Ascending aorta (tissue), 2 donors: ENCODE measurements around the gene NR2F1-AS1. TPM values are rescaled to one million over a fixed set of nuclear protein-coding genes. Genes with fewer than 3 reads are reported as not detected.
"Not testable (repeated sequence)": the region's sequence is repeated elsewhere in the genome, so short reads cannot be mapped to it uniquely, and the experiment has no call there.

Source experiments
- DNase-seq, 2 donors: peaks; one replicate each; pipeline ENCODE4 v3.0.0-alpha.2; 2019; ENCODE audit warnings: low spot score in 2 of 2
- H3K27ac ChIP-seq, 2 donors: fragments of 200-600 bp; sonication (generic); one replicate each; pipeline ENCODE4 v1.5.1; 2016 to 2017; ENCODE audit warnings: mild to moderate bottlenecking in 1 of 2
- H3K27me3 ChIP-seq: fragments of 200-600 bp; sonication (generic); one replicate; pipeline ENCODE4 v1.5.1; 2017
- H3K36me3 ChIP-seq, 2 donors: fragments of 200-600 bp; sonication (generic); one replicate each; pipeline ENCODE4 v1.5.1; 2016
- H3K4me1 ChIP-seq, 2 donors: fragments of 200-600 bp; sonication (generic); one replicate each; pipeline ENCODE4 v1.5.1; 2016 to 2017; ENCODE audit warnings: mild to moderate bottlenecking in 1 of 2
- H3K4me3 ChIP-seq, 2 donors: fragments of 200-600 bp; sonication (generic); one replicate each; pipeline ENCODE4 v1.5.1; 2016 to 2017; ENCODE audit warnings: mild to moderate bottlenecking in 1 of 2
- H3K9me3 ChIP-seq, 2 donors: fragments of 200-600 bp; sonication (generic); one replicate each; pipeline ENCODE4 v1.5.1; 2016
- intact Hi-C: fragments of 100-400 bp; cut with DNase I; formaldehyde crosslinking; loops from one replicate; pipeline ENCODE4 v1.15.1; 2023
- total RNA-seq: library from RNA; depleted of rRNA; stranded (reverse); fragments of >200 nt; gene quantifications from one replicate; pipeline ENCODE4 v1.1.0, GENCODE V29; 2016
- TF ChIP-seq, protein P1 (sequence below), 3 experiments: fragments of 200-600 bp in 2 of 3; fragments of 450-650 bp in 1 of 3; sonication (generic) in 2 of 3; IDR thresholded peaks; one replicate each; pipeline ENCODE4 v1.5.1; 2016 to 2019; ENCODE audit warnings: antibody characterized with exemption in 3 of 3, mild to moderate bottlenecking in 1 of 3, moderate library complexity in 1 of 3

Gene NR2F1-AS1
- total RNA-seq, 1 donor from 2014 or later = 0.85 TPM

DNA sequence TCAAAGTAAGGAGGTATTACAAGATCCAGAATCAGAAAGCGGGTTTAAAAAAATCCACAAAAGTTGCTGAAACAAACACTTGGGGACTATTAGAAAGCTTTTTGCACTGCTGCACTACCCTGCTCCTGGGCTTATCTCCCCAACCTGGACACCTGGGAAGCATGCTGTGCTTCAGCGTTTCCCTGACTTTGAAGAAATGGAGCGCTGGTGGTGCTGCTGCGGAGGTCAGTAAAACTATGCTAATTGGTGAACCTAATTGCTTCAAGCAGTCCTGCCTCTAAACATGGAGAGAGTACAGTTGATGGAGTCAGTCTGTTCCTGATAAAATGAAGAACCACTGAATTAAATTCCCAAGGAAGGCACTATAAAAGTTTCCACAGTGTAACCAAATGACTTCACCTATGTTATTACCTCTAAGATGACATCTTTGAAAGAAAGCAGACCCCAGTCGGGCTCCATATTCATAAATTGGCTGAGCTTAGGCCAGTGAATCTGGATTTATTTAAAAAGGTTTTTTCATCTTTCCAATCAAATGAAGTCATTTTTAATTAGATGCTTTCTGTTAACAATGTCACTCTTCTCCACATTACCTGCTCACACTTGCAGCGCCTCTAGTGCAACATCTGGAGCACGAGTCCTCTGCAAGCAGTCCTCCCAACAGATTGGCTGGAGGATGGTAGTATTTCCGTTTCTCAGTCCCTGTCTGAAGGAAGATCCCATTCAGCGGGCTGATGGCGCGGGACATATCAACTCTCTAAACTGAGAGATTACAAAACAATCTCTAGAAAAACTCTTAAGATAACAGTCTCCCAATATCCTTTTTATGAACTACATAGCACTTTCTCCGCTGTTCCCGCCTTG, 11.5 kb downstream of the NR2F1-AS1 start:
- intact Hi-C loops = no loop called here
- no peak overlapping the region for H3K4me3 ChIP-seq
- no peaks in the 10 kb centered on the region for H3K36me3 ChIP-seq
- TF ChIP-seq, protein P1, sequence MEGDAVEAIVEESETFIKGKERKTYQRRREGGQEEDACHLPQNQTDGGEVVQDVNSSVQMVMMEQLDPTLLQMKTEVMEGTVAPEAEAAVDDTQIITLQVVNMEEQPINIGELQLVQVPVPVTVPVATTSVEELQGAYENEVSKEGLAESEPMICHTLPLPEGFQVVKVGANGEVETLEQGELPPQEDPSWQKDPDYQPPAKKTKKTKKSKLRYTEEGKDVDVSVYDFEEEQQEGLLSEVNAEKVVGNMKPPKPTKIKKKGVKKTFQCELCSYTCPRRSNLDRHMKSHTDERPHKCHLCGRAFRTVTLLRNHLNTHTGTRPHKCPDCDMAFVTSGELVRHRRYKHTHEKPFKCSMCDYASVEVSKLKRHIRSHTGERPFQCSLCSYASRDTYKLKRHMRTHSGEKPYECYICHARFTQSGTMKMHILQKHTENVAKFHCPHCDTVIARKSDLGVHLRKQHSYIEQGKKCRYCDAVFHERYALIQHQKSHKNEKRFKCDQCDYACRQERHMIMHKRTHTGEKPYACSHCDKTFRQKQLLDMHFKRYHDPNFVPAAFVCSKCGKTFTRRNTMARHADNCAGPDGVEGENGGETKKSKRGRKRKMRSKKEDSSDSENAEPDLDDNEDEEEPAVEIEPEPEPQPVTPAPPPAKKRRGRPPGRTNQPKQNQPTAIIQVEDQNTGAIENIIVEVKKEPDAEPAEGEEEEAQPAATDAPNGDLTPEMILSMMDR (IDR thresholded peaks at IDR 0.05) = no peak
- H3K9me3 ChIP-seq = no peaks in the 10 kb centered on the region
- DNase-seq = no peak
- peaks cover 14% of the 10 kb centered on the region for H3K27me3 ChIP-seq
- no peaks in the 10 kb centered on the region for H3K4me1 ChIP-seq
- H3K27ac ChIP-seq = no peak overlapping the region

DNA sequence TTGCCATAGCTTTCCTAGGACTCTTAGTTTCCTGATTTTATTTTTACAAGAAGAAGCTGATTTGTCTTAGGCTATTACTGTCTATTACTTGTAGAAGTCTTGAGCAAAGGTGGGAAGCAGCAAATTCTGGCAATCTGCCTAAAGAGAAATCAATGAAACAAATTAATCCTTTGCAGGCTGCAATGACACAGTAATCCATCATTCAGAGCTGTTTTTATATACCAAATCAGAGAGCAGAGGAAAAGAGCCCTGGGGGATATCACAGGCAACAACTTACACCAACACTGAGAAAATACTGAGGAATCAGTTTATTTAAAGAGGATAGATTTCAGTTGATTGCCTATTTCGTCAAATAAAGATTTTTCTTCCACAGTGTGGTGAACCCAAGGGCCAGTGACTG, 13.6 kb downstream of the NR2F1-AS1 start:
- H3K9me3 ChIP-seq = no peaks in the 10 kb centered on the region
- H3K27ac ChIP-seq = no peak overlapping the region
- TF ChIP-seq, protein P1 (IDR thresholded peaks at IDR 0.05) = no peak
- peaks cover 14% of the 10 kb centered on the region for H3K27me3 ChIP-seq
- H3K4me1 ChIP-seq = no peaks in the 10 kb centered on the region
- H3K36me3 ChIP-seq = no peaks in the 10 kb centered on the region
- intact Hi-C loops = no loop called here
- no peak for DNase-seq
- H3K4me3 ChIP-seq = no peak overlapping the region

DNA sequence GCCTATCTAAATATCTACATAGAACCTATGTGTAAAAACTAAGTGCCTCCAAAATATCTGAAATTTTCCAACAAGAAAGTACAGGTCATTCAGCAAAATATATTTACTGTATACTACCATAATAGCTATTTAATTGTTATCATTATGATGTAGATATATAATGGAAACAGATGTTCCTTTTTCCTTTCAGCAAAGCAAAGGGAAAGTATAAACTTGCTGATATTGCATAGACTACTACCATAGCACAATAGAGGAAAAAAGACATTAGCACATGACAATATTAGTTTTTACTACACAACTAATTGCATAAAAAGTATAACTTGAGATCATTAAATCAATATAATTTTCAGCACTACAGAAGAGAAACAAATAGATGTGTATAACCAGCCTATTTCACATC, 14.9 kb downstream of the NR2F1-AS1 start:
- TF ChIP-seq, protein P1 (IDR thresholded peaks at IDR 0.05) = no peak
- Histone ChIP-seq H3K36me3 (no peaks in the 10 kb centered on the region), H3K9me3 (no peaks in the 10 kb centered on the region), H3K4me3 (no peak overlapping the region), H3K27me3 (peaks cover 4% of the 10 kb centered on the region), H3K27ac (no peak overlapping the region), H3K4me1 (no peaks in the 10 kb centered on the region)
- DNase-seq = no peak
- intact Hi-C loops = no loop called here

DNA sequence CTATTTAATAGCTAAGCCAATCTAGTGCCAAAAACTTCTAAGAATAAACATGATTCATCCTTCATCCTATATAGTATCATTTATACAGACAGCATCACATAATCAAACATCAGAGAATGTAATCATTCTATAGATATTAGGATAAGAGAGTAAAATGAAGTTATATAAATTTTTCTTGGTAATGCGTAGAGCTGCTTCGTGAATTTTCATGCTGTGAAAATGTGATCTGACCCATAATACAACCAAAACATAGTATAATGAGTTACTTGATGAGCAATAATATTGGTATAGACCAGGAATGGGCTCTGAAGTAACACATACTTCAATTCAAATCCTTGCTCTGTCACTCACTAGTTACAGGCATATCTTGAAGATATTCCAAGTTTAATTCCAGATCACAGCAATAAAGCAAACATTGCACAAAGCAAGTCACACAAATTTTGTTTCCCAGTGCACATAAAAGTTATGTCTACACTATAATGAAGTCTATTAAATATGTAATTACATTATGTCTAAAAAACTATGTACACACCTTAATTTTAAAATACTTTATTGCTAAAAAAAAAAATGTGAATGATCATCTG, 23.9 kb downstream of the NR2F1-AS1 start:
- no peak overlapping the region for H3K4me3 ChIP-seq
- H3K9me3 ChIP-seq = no peaks in the 10 kb centered on the region
- intact Hi-C loops = no loop called here
- no peaks in the 10 kb centered on the region for H3K27me3 ChIP-seq
- H3K27ac ChIP-seq = no peak overlapping the region
- no peaks in the 10 kb centered on the region for H3K4me1 ChIP-seq
- H3K36me3 ChIP-seq = no peaks in the 10 kb centered on the region
- TF ChIP-seq, protein P1 (IDR thresholded peaks at IDR 0.05) = no peak
- DNase-seq = no peak

DNA sequence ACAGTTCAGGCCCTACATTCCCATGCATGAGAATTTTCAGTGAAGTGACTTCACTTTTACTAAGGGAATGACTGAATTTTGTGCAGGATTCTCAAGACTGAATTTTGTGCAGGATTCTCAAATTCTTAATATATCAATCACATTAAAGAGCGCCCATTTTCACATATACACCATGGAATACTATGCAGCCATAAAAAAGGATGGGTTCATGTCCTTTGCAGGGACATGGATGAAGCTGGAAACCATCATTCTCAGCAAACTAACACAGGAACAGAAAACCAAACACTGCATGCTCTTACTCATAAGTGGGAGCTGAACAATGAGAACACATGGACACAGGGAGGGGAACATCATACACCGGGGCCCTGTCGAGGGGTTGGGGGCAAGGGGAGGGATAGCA, 31.4 kb downstream of the NR2F1-AS1 start:
- H3K27me3 ChIP-seq, H3K36me3 ChIP-seq, H3K9me3 ChIP-seq, DNase-seq, H3K4me3 ChIP-seq, H3K27ac ChIP-seq, H3K4me1 ChIP-seq, intact Hi-C loops: not testable (repeated sequence)

DNA sequence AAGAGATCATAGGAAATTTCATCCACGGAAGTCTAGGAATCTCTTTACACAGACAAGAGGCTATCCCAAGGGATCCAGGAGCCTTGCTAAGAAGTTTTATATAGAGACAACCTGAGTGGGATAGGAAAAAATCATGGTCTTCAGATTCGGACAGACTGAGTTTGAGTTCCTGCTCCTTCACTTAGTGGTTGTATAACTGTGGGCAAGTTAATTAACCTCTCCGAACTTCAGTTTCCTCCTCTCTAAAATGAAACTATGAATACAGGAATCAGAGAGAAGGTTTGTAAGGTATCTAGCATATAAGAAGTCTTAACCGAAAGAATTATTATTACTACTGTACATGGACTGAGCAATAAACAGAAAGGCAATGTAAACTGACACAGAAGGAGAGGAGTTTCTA, 35.1 kb downstream of the NR2F1-AS1 start:
- Histone ChIP-seq H3K4me3 (no peak overlapping the region), H3K9me3 (no peaks in the 10 kb centered on the region), H3K27me3 (no peaks in the 10 kb centered on the region), H3K36me3 (no peaks in the 10 kb centered on the region), H3K4me1 (no peaks in the 10 kb centered on the region), H3K27ac (no peak overlapping the region)
- intact Hi-C loops = no loop called here
- DNase-seq = no peak
- TF ChIP-seq, protein P1 (IDR thresholded peaks at IDR 0.05) = no peak
